Colonic mucosa (tissue), 4 donors: Measurements from ENCODE around the gene FBXO42. TPM values are rescaled to one million over a fixed set of nuclear protein-coding genes. Genes with fewer than 3 reads are reported as not detected.
"Not testable (repeated sequence)": the region's sequence is repeated elsewhere in the genome, so short reads cannot be mapped to it uniquely, and the experiment has no call there.

Source experiments
- DNase-seq: peaks from one replicate; pipeline ENCODE4 v3.0.0-alpha.2; 2020
- H3K27ac ChIP-seq: fragments of 200-600 bp; one replicate; pipeline ENCODE4 v1.8.0; 2021
- H3K27me3 ChIP-seq: fragments of 200-600 bp; one replicate; pipeline ENCODE4 v1.8.0; 2021
- H3K36me3 ChIP-seq: fragments of 200-600 bp; one replicate; pipeline ENCODE4 v1.8.0; 2021
- H3K4me1 ChIP-seq: fragments of 200-600 bp; one replicate; pipeline ENCODE4 v1.8.0; 2021; ENCODE audit warnings: mild to moderate bottlenecking
- H3K4me3 ChIP-seq: fragments of 200-600 bp; one replicate; pipeline ENCODE4 v1.8.0; 2021
- H3K9ac ChIP-seq, 2 donors: one replicate each; pipeline ENCODE4 v1.7.0; 2013; ENCODE audit warnings: control low read depth in 2 of 2, low read depth in 2 of 2, low read length in 2 of 2
- H3K9me3 ChIP-seq: fragments of 200-600 bp; one replicate; pipeline ENCODE4 v1.8.0; 2021
- intact Hi-C: fragments of 100-400 bp; cut with DNase I; formaldehyde crosslinking; loops from one replicate; pipeline ENCODE4 v1.14.1; 2022
- total RNA-seq, 2 donors: library from RNA; stranded (reverse); fragmentation: NEBNext Ultra II Directional in 1 of 2; extraction: Animal tissue kit (Norgen Biotek cat#: 25700) in 1 of 2; gene quantifications; one replicate each; pipeline ENCODE4 v1.2.1, GENCODE V29; 2021
- TF ChIP-seq, protein P1 (sequence below): fragments of 200-600 bp; IDR thresholded peaks from one replicate; pipeline ENCODE4 v1.8.0; 2022; ENCODE audit warnings: antibody characterized with exemption, mild to moderate bottlenecking
- donor health status: healthy.
- donor health status: DM: no; HTN: no; CAD: no.
- donor health status: DM: no; HTN: no; CAD: no.

Gene FBXO42
- total RNA-seq, 2 donors from 2014 or later, result 15.0 to 17.8 TPM

DNA sequence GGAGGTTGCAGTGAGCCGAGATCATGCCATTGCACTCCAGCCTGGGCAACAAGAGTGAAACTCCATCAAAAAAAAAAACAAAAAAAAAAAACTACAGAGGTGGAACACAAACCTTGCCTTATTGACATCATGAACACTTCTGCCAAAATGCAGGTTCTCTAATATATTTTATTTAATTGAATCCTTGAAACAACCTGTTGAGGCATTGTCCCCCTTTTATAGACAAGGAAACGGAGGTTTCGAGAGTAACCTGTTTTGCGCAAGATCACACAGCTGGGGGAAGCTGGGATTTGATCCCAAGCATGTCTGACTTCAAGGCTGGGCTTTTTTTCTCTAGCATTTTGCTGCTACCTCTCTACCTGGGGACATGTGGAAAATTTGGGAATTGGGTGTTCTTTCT, 17.5 kb upstream of the FBXO42 start:
- no peaks in the 10 kb centered on the region for H3K27me3 ChIP-seq
- TF ChIP-seq, protein P1, sequence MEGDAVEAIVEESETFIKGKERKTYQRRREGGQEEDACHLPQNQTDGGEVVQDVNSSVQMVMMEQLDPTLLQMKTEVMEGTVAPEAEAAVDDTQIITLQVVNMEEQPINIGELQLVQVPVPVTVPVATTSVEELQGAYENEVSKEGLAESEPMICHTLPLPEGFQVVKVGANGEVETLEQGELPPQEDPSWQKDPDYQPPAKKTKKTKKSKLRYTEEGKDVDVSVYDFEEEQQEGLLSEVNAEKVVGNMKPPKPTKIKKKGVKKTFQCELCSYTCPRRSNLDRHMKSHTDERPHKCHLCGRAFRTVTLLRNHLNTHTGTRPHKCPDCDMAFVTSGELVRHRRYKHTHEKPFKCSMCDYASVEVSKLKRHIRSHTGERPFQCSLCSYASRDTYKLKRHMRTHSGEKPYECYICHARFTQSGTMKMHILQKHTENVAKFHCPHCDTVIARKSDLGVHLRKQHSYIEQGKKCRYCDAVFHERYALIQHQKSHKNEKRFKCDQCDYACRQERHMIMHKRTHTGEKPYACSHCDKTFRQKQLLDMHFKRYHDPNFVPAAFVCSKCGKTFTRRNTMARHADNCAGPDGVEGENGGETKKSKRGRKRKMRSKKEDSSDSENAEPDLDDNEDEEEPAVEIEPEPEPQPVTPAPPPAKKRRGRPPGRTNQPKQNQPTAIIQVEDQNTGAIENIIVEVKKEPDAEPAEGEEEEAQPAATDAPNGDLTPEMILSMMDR, result no peak
- DNase-seq, result no peak
- no peak overlapping the region for H3K4me3 ChIP-seq
- intact Hi-C loops, result loop anchor here (10.0 kb wide), 1 partner anchor 165 kb away; no protein-coding TSS in a partner anchor
- no peaks in the 10 kb centered on the region for H3K36me3 ChIP-seq
- H3K27ac ChIP-seq, result no peak overlapping the region
- H3K4me1 ChIP-seq, result peaks cover 8% of the 10 kb centered on the region
- H3K9me3 ChIP-seq, result no peaks in the 10 kb centered on the region
- H3K9ac ChIP-seq, result no peak overlapping the region

- no peaks in the 10 kb centered on the region for H3K9me3 ChIP-seq
- peaks cover 8% of the 10 kb centered on the region for H3K4me1 ChIP-seq
- TF ChIP-seq, protein P1, result no peak
- H3K9ac ChIP-seq, result peak overlapping the region; percentile 93
- H3K36me3 ChIP-seq, result no peaks in the 10 kb centered on the region
- peak overlapping the region; percentile 70 for H3K4me3 ChIP-seq
- DNase-seq, result no peak
- intact Hi-C loops, result loop anchor here (10.0 kb wide), 1 partner anchor 163 kb away; no protein-coding TSS in a partner anchor
- peak overlapping the region; percentile 91 for H3K27ac ChIP-seq
- H3K27me3 ChIP-seq, result no peaks in the 10 kb centered on the region
These were observed 15.9 kb upstream of the FBXO42 start for GRCh38 chr1:16367968-16368890.

DNA sequence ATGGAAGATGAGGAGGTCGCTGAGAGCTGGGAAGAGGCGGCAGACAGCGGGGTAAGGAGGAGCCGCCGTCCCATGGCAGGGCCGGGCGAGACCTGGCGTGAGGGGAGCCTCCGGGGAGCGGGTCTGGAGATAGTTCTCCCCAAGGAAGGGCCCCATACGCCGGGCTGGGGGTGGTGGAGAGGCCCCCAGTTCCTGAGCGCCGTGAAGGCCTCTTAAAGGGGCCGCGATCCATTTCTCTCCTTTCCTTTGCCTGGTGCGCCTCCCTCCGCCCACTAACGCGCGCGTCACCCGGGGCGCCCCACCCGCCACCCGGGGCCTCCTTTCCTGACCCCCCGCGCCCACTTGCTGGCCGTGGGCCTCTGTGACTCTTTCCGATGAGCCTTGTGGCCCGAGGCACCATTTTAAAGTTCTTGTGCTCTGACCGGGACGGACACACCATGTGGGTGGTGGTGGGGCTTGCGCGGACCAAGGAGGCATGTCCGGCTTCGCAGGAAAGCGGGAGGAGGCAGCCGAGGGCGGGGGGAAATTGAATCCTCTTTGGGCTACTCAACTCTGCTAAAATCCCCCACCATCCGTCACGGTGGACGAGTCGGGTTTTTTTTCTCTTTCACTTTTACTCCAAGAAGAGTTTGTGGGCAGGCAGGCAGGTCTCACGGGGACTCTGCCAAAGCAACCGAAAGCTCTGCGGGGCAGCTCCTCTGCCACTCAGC, 15.1 kb upstream of the FBXO42 start:
- TF ChIP-seq, protein P1, result no peak
- H3K27ac ChIP-seq, result peak overlapping the region; percentile 91
- peak overlapping the region; percentile 70 for H3K4me3 ChIP-seq
- DNase-seq, result peak; percentile 86
- H3K36me3 ChIP-seq, result no peaks in the 10 kb centered on the region
- no peaks in the 10 kb centered on the region for H3K9me3 ChIP-seq
- H3K4me1 ChIP-seq, result peaks cover 8% of the 10 kb centered on the region
- no peaks in the 10 kb centered on the region for H3K27me3 ChIP-seq
- intact Hi-C loops, result loop anchor here (10.0 kb wide), 1 partner anchor 163 kb away; no protein-coding TSS in a partner anchor
- peak overlapping the region; percentile 93 for H3K9ac ChIP-seq

DNA sequence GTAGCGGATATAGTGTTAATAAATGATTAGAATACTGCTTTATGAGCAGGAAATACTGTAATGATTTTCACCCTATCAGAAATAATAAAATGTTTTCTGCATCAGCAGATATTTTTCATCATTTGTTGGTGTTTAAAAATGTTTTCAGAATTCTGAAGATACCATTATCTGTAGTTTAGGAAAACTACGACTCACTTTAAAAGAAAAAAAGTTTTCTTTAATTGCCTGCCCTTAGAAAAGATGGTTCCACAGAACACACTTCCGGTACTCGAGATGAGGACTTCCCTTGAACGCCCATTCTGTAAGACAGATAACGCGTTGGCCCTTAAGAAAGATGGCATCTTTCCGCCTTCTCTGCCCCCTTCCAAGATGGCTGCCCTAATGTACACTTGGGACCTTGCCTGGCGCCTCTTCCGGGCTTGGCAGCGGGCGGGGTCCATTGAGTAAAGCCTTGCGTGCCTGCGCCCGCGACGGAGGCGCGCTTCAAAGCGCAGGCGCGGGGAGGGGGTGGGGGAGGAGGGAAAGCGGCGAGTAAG, 14.5 kb upstream of the FBXO42 start, which contains the start of gene SZRD1:
Gene SZRD1 (plus strand): TSS at position 521 of the 536 bp plus-strand sequence. CDS start 16 bp downstream, outside the sequence.
- TF ChIP-seq, protein P1, result no peak
- Histone ChIP-seq H3K4me3 (peak within 1 kb of the TSS; percentile 70), H3K36me3 (no peaks in the 10 kb centered on the region), H3K9me3 (no peaks in the 10 kb centered on the region), H3K27me3 (no peaks in the 10 kb centered on the region), H3K27ac (peak within 1 kb of the TSS; percentile 91), H3K9ac (peak within 1 kb of the TSS; percentile 93), H3K4me1 (peaks cover 8% of the 10 kb centered on the region)
- DNase-seq, result peak; percentile 98
- intact Hi-C loops, result loop anchor here (10.0 kb wide), 1 partner anchor 162 kb away; no protein-coding TSS in a partner anchor

DNA sequence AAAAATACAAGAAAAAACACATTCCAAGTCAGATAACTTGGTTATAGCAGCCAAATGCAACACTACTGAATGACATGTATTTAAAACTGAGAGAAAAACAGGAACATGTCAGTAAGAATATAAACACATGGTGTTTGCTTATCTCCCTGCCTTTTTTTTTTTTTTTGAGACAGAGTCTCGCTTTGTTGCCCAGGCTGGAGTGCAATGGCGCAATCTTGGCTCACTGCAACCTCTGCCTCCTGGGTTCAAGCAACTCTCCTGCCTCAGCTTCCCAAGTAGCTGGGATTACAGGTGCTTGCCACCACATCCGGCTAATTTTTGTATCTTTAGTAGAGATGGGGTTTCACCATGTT, 12.8 kb upstream of the FBXO42 start:
- not testable (repeated sequence) for H3K27ac ChIP-seq, H3K9me3 ChIP-seq, H3K4me1 ChIP-seq, H3K4me3 ChIP-seq, H3K36me3 ChIP-seq, H3K9ac ChIP-seq, DNase-seq, H3K27me3 ChIP-seq
- intact Hi-C loops, result loop anchor here (10.0 kb wide), 1 partner anchor 160 kb away; no protein-coding TSS in a partner anchor
